Hindlimb muscle (tissue), 1 donor: Measurements from ENCODE around the gene MUTYH. TPM values are rescaled to one million over a fixed set of nuclear protein-coding genes. Genes with fewer than 3 reads are reported as not detected.

Source experiments
- polyA plus RNA-seq: library from polyadenylated mRNA; unstranded; fragments of 120-200 nt; gene quantifications from one replicate; pipeline ENCODE4 v1.2.1, GENCODE V29; 2013; ENCODE audit not compliant: insufficient read length

The MUTYH gene
- polyA plus RNA-seq, 1 donor: 16.0 TPM

Other genes with a start within 250 kb of the MUTYH start
- gene ZSWIM5, start 133.8 kb downstream of the MUTYH start, polyA plus RNA-seq: 0.34 TPM
- gene HPDL, start 13.5 kb downstream of the MUTYH start, polyA plus RNA-seq: 1.8 TPM
- gene TOE1, start 270 bp downstream of the MUTYH start, polyA plus RNA-seq: 7.1 TPM
- 2.1 TPM for gene TESK2, start 150.7 kb upstream of the MUTYH start, polyA plus RNA-seq
- gene CCDC163, start 159.6 kb upstream of the MUTYH start, polyA plus RNA-seq: 1.0 TPM
- 8.7 TPM for gene MMACHC, start 159.9 kb upstream of the MUTYH start, polyA plus RNA-seq
- gene PRDX1, start 181.4 kb upstream of the MUTYH start, polyA plus RNA-seq: 129 TPM
- 77.2 TPM for gene AKR1A1, start 210.4 kb upstream of the MUTYH start, polyA plus RNA-seq
- 139 TPM for gene NASP, start 243.6 kb upstream of the MUTYH start, polyA plus RNA-seq